Activated CD4-positive, alpha-beta T cell treated with anti-CD3 and anti-CD28 coated beads, Interleukin-10, Interleukin-2, amounts not matched to agents 100 ng/mL and 50 ng/mL, durations not matched to agents 16 hours and 8 hours (primary cell): ENCODE results near the gene TMEM61.
A peak's percentile ranks its signal among the peaks of the same experiment; 100 is the strongest.

Source experiments
- DNase-seq: peaks from one replicate; pipeline ENCODE4 v3.0.0-alpha.2; 2020

The TMEM61 gene

DNA sequence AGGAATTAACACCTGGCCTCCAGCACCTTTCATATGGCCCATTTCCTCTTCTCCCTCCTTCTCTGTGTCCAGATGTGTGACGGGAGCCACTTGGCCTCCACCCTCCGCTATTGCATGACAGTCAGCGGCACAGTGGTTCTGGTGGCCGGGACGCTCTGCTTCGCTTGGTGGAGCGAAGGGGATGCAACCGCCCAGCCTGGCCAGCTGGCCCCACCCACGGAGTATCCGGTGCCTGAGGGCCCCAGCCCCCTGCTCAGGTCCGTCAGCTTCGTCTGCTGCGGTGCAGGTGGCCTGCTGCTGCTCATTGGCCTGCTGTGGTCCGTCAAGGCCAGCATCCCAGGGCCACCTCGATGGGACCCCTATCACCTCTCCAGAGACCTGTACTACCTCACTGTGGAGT is 5.6 kb downstream of the TMEM61 start:
- no peak for DNase-seq

DNA sequence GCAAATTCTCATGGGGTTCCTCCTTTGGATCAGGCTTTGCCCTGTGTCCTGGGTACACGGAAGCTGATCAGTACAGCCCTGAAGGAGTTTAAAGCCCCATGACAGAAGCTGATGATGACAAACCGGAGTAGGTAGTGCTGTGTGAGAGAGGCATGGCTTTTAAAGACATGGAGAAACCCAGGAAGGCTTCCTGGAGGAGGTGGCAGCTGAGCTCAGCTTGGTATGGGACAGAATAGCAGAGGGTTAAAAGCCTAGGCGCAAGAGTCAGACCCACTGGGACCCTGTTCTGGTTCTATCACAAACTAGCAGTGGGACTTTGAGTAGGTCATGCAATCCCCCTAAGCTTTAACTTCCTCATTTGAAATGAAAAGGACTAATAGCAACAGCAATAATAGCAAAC is 6.1 kb downstream of the TMEM61 start:
- DNase-seq: no peak

DNA sequence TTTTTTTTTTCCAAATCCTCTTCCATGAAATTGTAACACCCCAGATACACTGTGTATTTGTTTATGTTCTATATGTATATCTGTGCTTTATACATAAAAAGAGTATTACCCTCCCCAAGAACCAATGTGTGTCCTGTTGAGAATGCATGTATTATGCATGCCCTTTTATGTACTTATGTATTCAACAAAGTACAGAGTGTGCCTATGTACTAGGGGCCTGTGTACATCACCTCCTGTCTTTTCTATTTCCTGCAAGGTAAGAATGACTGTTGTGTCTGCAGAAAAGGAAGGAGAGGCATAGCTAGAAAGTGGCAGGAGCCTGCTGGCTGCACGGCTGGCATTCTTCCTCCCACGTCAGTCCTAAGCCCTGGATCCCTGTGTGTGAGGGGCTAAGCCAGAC is 7.0 kb downstream of the TMEM61 start:
- no peak for DNase-seq

DNA sequence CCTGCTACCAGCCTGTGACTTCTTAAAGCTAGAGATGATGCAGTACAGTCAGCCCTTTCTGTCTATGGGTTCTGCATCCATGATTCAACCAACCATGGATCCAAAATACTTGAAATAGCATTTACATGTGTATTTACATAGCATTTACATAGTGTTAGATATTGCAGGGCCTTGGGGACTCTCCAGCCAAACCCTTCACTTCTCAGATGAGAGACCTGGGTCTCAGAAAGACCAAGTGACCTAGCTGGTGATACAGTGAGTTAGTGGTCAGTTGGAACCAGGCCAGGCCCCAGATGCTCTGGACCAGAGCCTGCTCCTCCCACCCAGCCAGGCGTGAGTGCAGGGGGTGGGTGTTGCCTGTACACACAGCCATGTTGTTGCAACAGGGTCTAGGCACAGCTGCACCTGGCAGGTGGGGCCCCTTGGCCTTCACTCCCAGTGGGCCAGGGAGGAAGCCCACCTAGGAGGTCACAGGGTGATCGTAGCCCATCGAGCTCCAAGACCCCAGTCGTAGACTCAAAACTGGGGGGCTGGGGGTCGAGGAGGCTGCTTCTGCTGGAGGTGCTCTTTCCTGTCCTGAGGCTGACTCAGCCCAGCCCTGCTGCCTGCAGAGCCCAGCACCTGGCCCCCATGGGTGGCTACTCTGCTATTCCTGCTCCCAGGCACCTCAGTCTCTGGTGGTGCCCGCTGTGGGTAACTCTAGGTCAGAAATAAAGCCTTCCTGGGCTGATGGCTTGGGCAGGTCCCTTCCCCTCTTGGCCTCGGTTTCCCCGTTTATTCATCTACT is 7.7 kb downstream of the TMEM61 start:
- no peak for DNase-seq

DNA sequence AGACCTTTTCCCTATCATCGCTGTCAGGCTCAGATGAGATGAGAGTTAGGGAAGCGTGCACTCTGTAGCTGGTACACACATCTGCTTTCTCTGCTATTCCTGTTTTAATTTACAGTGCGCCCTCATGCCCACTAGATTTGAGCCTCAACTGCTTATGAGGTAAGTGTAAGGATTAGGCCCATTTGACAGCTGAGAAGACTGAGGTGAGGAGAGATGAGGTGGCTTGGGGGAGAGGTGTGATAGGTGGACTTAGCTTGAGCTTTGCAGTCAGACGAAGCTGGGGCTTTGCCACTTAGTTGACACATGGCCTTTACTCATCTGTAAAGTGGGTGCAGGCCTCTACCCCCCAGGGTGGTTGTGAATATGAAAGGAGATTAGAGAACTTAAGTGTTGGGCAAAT is 8.5 kb downstream of the TMEM61 start:
- no peak for DNase-seq

DNA sequence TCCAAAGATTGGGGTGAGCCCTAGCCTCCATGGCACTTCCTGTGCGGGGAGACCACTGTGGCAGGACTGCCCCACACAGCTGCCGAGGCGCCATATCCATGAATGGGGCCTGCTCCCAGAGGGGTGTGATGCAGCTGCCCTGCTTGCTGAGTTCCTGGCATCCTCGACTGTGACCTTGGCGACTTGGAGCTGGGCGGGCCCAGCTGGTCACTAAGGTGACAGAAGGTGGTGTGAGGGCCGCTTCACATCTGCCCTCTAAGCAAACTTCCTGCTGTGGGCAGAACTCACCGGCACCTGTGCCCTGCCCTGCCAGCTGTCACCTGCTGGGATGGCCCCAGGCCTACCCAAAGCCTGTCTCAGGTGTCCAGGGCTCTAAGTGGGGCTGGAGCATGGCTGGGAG is 9.0 kb downstream of the TMEM61 start:
- DNase-seq: no peak

DNA sequence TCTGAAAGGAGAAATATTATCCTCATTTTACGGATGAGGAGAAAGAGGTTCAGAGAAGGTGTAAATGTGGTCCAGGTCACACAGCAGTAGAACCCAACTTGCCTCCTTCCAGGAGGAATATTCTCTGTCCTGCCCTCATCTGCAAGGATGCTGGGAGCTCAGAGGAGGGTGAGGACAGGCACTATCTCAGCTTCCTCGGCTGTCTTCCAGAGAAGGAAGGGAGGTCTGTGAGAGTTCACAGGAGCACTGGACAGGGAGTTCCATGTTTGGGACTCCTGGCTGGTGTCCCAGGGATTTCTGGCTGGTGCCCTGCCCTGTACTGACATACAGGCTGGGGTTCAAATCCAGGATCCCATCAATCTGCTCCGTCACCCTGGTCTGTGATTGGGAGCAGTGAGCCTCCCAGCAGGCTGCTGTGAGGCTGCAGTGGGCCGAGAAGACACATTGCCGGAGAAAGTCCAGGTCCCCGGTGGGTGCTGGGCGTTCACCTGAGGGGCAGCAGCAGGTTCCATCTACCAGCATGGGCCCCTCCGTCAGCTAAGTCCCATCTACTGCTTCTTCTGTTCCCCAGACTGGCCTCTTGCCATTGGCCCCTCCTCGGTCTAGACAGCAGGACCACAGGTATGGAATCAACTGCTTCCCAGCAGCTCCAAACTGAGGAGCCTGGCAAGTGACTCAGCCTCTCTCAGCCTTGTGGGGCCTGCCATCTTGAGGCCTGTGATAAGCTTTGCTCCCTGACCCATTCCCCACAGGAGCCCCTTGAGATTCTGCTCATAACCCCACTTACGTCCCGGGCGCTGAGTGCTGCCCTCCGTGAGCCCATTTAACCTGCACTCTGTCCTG is 9.8 kb downstream of the TMEM61 start:
- DNase-seq: no peak

DNA sequence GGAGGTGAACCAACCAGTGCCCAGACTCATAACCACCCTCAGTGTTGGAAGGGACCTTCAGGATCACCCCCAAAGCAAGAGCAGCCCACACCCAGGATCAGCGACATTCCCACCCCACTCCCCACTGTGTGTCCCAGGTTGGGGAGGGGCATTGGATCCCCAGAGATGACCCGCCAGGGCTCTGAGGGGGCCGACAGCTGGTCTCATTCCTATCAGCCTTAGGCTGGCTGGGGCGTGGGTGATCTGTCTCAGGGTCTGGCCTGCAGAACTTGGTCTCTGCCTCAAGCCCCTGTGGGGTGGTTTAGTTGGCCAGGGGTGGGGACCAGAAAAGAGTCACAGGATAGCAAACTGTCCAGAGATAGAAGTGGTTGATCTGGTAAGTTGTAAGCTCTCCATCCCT is 10.5 kb downstream of the TMEM61 start:
- no peak for DNase-seq

DNA sequence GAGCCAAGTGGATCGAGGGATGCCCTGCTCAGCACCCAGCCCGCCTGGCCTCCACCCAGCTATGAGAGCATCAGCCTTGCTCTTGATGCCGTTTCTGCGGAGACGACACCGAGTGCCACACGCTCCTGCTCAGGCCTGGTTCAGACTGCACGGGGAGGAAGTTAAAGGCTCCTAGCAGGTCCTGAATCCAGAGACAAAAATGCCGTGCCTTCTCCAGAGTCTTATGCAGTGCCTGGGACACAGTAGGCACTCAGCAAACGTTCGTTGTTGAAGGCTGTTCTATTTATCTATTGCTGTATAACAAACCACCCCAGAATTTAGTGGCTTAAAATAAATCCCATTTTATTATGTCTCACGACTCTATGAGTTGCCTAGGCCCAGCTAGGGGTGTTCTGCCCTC is 11.5 kb downstream of the TMEM61 start:
- no peak for DNase-seq

DNA sequence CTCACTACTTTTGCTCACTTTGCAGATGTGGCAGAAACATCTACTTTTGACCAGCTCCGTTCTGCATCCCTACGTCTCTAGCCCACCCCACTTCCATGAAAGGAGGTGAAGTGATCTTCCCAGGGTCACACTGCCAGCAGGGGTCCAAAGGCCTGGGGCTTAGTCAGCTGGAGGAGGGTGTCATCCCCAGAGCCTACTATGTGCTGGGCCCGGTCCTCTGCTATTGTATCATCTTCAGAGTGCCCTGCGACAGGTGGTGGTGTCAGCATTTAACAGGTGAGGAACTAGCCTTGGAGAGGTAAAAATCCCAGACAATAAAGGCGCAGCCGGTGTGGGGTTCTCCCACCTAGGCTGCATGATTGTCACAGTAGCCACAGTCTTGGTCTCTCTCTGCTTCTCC is 12.7 kb downstream of the TMEM61 start:
- DNase-seq: no peak

DNA sequence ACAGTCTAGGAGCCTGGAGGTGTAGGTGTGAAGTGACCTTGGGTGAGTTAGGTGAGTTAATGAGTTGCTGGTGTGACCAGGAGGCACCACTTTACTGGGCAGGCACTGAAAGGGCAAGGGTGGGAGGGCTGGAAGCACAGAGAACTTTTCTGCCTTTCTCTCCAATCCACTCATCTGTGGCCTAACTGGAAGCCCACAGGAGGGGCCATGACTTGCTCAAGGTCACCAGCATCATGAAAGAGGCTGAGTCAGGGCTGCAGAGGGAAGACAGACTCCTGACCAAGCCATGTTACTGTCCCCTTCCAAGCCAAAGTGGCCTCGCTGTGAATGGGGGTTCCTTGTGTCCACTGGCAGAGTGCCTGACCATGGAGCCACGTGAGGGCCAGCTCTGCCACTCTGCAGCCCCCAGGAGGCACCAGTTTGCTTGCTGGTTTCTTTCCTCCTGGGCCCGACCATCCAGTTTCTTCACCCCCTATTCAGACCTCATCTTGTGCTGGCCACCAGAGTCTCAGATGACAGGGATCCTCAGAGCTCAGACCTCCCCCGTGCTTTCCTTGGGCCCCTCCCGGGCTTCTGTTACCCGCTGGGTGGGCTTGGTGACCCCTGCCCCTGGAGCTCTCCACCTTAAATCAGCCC is 14.0 kb downstream of the TMEM61 start:
- no peak for DNase-seq

DNA sequence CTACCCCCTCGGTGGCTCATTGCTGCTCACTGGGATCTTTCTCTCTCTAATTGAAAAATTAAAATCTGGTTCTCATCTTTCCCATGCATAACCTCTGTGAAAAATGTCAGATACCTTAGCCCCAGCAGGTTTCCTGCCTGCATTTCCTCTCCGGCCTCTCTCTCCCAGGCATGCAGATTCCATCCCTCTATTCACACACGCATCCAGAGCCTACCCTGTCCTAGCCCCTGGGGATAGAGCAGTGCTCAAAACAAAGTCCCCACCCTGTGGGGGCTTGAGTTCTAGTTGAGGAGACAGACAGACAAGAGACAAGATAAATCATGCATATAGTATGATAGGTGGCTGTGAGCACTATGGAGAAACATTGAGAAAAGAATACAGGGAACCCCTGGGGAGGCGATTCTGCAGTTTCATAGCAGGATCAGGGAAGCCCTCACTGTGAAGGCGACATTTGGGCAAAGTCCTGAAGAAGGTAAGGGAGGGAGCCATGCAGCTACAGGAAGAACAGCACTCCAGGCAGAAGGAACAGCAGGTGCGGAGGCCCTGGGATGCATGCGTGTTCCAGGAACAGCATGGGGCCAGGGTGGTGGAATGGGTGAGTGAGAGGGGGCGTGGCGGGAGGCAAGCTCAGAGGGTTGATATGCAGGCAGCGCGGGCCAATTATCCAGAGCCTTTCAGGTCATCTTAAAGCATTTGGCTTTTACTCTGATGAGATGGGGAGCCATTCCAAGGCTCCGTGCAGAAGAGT is 14.8 kb downstream of the TMEM61 start:
- no peak for DNase-seq

DNA sequence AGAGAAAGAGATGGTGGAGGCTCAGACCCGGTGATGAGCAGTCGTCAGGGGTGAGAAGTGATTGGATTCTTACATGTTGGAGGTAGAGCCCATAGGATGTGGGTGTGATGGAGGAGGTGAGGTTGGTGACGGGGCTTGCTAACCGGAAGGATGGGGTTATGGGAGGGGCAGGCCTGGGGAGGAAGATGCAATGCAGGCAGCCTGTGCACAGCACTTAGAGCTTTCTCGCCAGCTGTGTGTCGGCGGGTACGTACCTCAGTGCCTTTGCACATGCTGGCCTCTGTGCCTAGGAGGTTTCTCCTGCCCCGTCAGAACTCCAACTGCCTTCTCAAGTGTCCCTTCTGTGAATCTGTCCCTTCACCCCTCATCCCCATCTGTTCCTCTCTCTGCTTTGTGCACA is 15.4 kb downstream of the TMEM61 start:
- peak; percentile 74 for DNase-seq

DNA sequence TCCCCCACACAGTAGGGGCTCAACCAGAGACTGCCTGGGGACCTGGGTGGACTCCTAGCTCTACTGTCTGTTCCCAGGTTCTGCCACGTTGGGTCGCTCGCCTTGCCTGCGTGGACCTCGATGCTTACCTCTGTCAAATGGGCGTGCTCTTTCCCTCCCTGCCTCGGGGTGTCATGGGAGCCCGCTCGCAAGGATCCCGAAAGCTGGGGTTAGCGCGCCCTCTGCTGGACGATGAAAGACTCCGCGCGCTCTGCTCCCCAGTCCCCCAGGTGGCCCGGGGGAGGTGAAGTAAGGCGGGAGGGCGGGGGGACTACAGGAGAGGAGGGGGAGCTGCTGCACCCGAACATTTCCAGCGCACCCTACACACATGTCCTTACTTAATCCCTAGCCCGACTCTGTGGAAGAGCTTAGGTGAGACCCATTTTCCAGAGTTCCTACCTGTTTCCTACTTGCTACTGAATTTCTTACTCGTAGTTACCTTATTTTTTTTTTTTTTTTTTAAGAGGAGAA is 16.0 kb downstream of the TMEM61 start:
- DNase-seq: peak; percentile 91

DNA sequence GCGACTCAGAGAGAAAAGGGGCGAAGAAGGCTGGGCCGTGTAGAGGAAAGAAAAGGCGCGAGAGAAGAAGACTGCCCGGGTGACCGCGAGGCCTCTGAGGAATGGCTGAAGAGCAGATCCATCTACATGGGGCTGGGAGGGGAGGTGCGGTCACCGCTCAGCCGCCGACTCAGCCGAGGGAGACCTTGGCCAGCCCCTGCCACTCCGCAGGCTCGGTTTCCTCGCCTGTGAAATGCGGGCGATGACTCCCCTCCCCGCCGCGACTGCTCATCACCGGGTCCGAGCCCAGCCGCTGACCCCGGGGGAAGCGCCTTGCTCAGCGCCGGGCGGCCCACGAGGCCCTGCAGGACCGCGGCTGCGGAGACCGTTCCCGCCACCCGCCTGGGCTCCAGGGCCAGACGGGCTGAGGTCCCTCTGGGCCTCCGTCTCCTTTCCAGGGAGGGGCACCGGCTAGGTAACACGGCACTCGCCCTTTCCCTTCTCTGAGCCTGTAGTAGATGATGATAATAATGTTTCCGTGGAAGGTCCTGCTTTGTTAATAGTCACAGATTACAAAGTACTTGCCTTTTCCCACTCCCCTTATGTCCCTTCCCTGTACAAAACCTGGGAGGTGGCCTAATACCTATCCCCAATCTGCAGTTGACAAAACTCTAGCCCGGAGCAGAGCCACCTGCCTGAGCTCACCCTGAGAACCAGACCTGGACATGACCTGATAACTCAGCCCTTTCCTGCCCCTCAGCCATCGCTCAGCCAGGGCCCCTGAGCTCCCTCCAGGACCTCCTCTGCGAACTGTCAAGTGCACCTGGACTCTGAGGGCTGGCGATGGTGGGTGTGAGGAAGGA is 16.7 kb downstream of the TMEM61 start:
- no peak for DNase-seq

DNA sequence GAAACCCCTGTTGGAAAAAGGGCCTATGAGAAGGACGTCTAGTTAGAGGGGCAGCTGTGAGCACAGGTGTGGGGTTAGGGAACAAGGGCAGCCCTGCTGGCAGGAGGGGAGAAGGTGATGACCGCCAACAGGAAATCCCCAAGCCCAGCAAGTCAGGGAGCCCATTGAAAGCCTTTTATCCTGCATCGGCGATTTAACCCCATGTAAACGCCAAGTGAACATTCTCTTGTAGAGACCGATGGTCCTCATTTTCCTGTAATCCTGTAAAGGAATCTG is 17.2 kb downstream of the TMEM61 start:
- no peak for DNase-seq

DNA sequence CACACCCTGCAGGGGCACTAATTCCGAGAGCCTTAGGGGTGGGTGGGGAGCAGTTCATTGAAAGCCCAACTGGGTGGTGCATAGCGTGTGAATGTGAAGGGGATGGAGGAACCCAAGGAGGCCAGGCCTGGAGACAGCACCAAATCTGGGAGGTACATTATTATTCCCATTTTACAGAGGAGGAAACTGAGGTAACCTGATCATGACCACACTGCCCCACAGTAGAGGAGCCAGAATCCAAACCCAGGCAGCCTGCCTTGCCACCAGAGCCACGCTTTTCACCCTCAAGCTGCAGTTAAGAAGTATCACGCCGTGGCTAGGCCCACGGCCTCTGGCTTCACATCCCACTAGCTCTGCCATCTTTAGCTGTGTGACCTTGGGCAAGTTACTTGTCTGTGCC is 17.7 kb downstream of the TMEM61 start:
- no peak for DNase-seq

DNA sequence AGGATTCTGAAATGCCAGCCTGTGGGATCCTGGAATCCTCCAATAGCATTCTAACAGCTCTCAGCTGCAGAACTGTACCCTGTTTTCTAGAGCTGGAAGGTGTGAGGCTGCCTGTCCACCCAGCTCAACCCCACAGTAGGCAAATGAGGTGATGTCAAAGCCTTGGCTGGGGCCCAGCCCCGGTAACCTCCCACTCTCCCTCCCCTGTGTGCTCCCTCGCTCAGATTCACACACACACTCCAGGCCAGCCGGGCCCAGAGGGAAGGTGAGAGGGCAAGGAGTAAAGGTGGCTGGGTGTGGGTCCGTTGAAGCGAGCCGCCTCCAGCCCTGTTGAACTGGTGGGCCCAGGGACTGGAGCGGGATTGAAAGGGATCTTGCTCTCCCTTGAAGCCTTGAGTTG is 18.2 kb downstream of the TMEM61 start, which contains the start of gene BSND:
Gene BSND, plus strand, starts transcription at position 257 of the 400 bp plus-strand sequence. CDS start 254 bp downstream, outside the sequence.
- DNase-seq: no peak

DNA sequence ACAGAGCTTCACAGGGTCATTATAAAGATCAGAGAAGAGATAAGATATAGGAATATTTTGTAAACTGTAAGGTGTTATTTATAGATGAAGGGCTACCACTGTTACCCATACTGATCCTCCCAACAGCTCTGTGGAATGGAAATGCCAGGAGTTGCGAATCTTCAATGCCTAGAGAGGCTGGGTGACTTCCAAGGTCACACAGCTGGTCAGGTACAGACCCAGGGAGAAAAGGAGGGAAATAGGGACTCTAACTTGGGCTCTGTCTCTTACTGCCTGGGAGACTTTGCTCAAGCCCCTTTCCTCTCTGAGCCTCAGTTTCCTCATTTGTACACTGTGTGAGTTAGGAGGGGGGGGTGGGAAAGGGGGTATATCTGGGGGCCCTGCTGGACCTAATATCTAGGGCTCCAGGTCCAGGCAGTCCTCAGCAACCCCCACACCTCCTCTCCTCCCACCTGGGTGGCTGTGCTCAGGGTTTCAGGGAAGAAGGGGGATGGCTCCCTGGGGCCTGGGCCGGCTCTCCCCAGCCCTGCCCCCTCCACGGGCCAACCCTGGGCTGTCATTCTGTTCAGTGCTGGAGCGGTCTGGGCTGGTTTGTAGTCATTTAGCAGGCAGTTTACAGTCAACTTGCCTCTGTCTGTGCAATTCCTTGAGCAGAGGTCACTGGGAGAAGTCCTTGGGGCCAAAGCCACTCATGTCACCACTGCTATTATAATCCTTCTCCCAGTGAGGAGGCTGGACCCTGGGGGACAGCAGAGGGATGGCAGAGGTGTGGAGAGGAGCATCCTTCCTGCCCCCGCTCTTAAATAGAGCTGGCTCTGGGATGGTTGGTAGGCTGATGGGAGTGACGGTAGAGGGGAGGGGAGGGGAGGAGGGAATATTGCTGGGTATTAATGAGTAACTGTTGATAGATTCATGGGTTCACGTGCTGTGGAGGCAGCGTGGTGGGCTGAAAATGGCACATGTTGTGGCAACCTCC is 20.0 kb downstream of the TMEM61 start:
- DNase-seq: no peak

DNA sequence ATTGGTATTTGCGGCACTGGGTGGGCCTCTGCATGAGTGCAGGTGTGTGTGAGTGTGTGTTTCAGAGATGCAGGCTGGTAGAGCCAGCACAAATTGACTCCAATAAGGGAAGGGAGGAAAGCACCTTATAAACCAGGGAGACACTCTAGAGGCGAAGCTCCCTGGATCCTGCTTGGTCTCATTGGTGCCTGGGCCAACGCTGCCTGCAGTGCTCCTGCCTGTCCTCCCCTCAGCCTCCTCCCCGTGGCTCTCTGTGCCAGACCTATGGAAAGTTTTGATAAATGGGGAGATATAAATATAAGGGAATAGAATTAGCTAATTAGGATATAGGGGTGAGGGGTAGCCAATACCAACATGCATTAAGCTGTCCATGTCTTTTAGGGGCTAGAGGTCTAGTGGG is 20.9 kb downstream of the TMEM61 start:
- no peak for DNase-seq

DNA sequence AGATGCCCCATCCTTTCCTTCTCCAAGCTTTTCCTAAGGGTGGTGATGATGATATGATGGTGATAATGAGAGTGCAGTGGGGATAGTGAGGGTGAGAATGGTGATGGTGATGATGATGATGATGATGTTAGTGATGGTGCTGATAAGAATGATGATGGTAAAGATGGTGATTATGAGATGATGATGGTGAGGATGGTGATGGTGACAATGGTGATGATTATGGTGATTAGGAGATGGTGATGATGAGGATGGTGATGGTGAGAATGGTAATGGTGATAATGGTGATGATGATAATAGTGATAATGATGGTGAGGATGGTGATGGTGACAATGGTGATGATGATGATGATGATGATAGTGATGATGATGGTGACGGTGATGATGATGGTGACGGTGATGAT is 22.3 kb downstream of the TMEM61 start:
- DNase-seq: no peak
